GM10266 (cell line): ENCODE data around the gene PAIP1.
"Not testable (repeated sequence)": the region's sequence is repeated elsewhere in the genome, so short reads cannot be mapped to it uniquely, and the experiment has no call there.

Experiments
- DNase-seq: peaks from one replicate; pipeline ENCODE4 v3.0.0; 2012; ENCODE audit errors: extremely low spot score
- CTCF ChIP-seq: IDR thresholded peaks from 2 replicates; pipeline ENCODE4 v1.5.1; 2012; ENCODE audit warnings: mild to moderate bottlenecking, low read depth; ENCODE audit not compliant: control insufficient read depth, insufficient read depth; ENCODE audit errors: missing control alignments

Gene PAIP1

DNA sequence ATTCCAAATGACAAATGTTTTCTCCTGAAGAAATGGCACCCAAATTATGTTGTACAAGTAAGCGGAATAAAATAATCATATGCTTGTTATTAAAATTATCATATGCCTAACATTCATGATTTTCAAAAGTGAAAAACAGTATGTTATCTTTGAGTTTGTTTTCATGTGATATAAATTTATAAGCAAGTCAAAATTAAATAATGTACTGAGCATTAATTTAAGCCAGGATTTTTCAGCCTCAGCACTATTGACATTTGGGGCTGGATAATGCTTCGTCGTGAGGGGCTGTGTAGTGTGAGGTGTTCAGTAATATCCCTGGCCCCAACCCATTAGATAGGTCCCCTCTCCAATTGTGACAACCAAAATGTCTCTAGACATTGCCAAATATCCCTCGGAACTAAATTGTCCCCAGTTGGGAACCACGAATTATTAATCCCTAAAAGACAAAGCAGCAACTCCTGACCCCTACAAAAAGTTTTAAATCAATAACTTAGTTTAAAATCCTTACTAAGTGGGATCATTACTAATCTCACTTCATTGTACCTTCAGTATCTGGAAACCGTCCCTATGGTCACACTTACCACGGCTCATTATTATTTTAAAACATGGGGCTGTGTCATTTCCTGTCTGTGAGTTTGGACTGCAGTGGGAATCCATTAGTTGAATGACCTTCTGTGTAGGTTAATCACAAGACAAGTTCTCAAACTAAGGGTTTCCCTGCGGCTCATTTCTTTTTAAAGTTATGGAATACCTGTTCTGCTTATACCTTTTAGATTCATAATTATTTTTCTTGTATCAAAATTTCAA, 44.8 kb upstream of the PAIP1 start:
- TF ChIP-seq CTCF, result no peak
- peak; percentile 60 for DNase-seq

- DNase-seq, result not testable (repeated sequence)
Observed at GRCh38 chr5:43598927-43599326, 42.0 kb upstream of the PAIP1 start.

- TF ChIP-seq CTCF, result no peak
- no peak for DNase-seq
Observed at GRCh38 chr5:43592363-43592762, 35.5 kb upstream of the PAIP1 start.

DNA sequence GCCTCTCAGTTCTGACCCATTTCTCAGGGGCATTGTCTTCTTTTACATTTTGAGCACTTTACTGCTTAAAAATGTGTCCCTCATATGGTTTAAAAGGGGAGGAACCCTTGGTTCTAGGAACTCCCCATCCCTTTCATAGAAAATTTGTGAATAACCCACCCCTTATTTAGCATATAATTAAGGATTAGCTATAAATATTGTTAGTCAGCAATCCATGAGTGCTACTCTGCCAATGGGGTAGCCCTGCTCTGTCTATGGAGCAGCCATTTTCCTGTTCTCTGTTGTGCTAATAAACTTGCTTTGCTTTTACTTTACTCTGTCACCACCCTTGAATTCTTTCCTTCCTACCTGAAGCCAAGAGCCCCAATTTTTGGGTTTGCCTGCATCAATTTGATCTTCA, 33.8 kb upstream of the PAIP1 start:
- no peak for TF ChIP-seq CTCF
- DNase-seq, result no peak

GRCh38 chr5:43589310-43589709, 32.4 kb upstream of the PAIP1 start:
- no peak for TF ChIP-seq CTCF
- DNase-seq, result no peak

DNA sequence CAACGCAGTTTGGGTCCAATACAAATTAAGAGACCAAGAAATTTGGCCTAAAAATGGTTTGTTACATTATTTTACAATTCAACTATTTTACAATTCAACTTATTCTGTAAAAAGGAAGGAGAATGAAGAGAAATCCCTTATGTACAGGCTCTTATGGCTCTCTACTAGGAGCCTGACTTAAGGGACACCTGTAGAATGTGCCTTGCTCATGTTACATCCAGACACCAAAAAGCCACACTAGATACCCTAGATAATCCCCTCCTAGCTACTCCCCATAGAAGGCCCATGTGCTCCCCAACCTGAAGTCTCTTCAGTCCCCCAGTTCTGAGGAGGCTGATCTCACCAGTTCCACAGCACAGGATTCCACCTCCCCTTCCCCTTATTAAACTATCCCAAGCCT, 32.0 kb upstream of the PAIP1 start:
- no peak for DNase-seq
- no peak for TF ChIP-seq CTCF

DNA sequence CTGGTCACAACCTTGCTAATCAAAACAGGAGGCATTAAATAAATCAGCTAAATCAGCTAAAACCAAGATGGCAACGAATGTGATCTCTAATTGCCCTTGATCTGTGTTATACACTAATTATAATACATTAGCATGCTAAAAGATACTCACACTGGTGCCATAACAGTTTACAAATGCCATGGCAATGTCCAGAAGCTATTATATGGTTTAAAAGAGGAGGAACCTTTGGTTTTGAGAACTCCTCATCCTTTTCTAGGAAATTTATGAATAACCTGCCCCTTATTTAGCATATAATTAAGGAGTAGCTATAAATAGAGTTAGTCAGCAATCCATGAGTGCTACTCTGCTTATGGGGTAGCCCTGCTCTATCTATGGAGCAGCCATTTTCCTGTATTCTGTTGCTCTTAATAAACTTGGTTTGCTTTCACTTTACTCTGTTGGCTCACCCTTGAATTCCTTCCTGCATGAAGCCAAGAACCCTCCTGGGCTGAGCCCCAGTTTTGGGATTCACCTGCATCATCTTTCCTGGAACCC, 27.4 kb upstream of the PAIP1 start:
- no peak for DNase-seq
- no peak for TF ChIP-seq CTCF

DNA sequence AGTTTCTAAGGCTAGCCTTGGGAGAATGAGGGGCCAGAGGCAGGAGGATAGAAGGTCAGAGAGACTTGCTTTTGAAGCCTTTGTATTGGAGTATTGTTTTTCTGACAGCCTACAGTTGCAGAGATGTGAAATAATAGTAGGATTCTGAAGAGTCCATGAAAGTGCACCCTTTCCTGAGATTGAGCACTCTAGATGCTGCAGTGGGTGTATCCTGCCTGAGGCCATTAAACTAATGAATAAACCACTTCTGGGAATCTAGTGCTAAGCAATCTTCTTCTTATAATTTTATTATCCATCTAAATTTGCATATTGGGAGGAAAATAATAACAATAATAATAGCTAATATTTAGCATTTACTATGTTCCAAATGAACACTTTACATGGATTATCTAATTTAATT, 26.8 kb upstream of the PAIP1 start:
- no peak for DNase-seq
- TF ChIP-seq CTCF, result no peak
